ENCODE measurements around the gene JAGN1.
A peak's percentile ranks its signal among the peaks of the same experiment; 100 is the strongest.

Gene JAGN1

GRCh38 chr3:9861201-9861600 lies 29.2 kb upstream of the JAGN1 start:
- Histone ChIP-seq H4K20me1 (ENCODE audit: low read depth, low read length) (no peaks in the 10 kb centered on the region), H3K4me2 (ENCODE audit: low read depth, low read length, poor library complexity, severe bottlenecking) (no peak overlapping the region), H3K79me2 (ENCODE audit: insufficient read depth, low read length) (no peaks in the 10 kb centered on the region), H3K4me3 (ENCODE audit: insufficient read depth, low read length, poor library complexity, severe bottlenecking) (no peak overlapping the region), H3K36me3 (ENCODE audit: low read length) (no peaks in the 10 kb centered on the region), H3K9ac (ENCODE audit: low read length) (no peak overlapping the region), H3K9me2 (replicated peaks; ENCODE audit: insufficient read depth, low read length) (no peaks in the 10 kb centered on the region), H3F3A (ENCODE audit: insufficient read depth) (no peaks in the 10 kb centered on the region), H3K9me3 (ENCODE audit: insufficient read depth, low read length) (no peaks in the 10 kb centered on the region), H3K27ac (ENCODE audit: low read depth, low read length) (no peak overlapping the region), H3K27me3 (ENCODE audit: low read length) (no peaks in the 10 kb centered on the region), H2AFZ (ENCODE audit: low read depth, low read length, severe bottlenecking) (no peak overlapping the region)
- TF ChIP-seq, protein P1, sequence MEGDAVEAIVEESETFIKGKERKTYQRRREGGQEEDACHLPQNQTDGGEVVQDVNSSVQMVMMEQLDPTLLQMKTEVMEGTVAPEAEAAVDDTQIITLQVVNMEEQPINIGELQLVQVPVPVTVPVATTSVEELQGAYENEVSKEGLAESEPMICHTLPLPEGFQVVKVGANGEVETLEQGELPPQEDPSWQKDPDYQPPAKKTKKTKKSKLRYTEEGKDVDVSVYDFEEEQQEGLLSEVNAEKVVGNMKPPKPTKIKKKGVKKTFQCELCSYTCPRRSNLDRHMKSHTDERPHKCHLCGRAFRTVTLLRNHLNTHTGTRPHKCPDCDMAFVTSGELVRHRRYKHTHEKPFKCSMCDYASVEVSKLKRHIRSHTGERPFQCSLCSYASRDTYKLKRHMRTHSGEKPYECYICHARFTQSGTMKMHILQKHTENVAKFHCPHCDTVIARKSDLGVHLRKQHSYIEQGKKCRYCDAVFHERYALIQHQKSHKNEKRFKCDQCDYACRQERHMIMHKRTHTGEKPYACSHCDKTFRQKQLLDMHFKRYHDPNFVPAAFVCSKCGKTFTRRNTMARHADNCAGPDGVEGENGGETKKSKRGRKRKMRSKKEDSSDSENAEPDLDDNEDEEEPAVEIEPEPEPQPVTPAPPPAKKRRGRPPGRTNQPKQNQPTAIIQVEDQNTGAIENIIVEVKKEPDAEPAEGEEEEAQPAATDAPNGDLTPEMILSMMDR (IDR thresholded peaks at IDR 0.05; ENCODE audit: insufficient read depth, low read length, poor library complexity, severe bottlenecking): no peak
- no peak for TF ChIP-seq EZH2phosphoT487 (conservative IDR thresholded peaks at IDR 0.05; ENCODE audit: low read length)

DNA sequence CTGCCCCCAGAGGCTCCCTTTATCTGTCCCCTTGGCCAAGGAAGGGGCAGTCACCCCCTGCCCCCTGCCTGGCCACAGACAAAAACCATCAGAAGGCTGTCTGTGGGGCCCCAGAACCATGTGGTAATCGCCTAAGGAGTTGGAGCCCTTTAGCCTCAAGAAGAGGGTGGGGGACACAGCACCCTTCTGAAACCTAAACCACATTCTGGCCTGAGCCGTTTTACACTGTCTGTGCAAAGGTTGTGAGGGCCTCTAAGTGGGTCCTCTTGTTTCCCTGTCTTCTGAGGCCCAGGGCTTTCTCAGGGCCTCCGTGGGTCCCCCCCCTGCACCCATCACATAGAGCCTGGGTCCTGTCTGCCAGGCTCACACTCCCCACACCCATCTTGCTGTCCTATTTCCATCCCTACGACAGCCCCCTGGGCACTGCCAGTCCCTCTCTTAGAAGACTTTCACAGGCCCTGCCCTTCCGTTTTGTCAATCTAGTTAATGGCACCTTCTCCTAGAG lies 28.7 kb upstream of the JAGN1 start:
- Histone ChIP-seq H3K4me3 (ENCODE audit: insufficient read depth, low read length, poor library complexity, severe bottlenecking) (no peak overlapping the region), H3F3A (ENCODE audit: insufficient read depth) (no peaks in the 10 kb centered on the region), H3K27me3 (ENCODE audit: low read length) (no peaks in the 10 kb centered on the region), H3K27ac (ENCODE audit: low read depth, low read length) (no peak overlapping the region), H3K79me2 (ENCODE audit: insufficient read depth, low read length) (no peaks in the 10 kb centered on the region), H4K20me1 (ENCODE audit: low read depth, low read length) (no peaks in the 10 kb centered on the region), H3K4me2 (ENCODE audit: low read depth, low read length, poor library complexity, severe bottlenecking) (no peak overlapping the region), H3K9me2 (replicated peaks; ENCODE audit: insufficient read depth, low read length) (no peaks in the 10 kb centered on the region), H3K9me3 (ENCODE audit: insufficient read depth, low read length) (no peaks in the 10 kb centered on the region), H2AFZ (ENCODE audit: low read depth, low read length, severe bottlenecking) (no peak overlapping the region), H3K36me3 (ENCODE audit: low read length) (no peaks in the 10 kb centered on the region), H3K9ac (ENCODE audit: low read length) (no peak overlapping the region)
- no peak for TF ChIP-seq EZH2phosphoT487 (conservative IDR thresholded peaks at IDR 0.05; ENCODE audit: low read length)
- TF ChIP-seq, protein P1 (IDR thresholded peaks at IDR 0.05; ENCODE audit: insufficient read depth, low read length, poor library complexity, severe bottlenecking): no peak

- no peaks in the 10 kb centered on the region for H3K36me3 ChIP-seq (ENCODE audit: low read length)
- H2AFZ ChIP-seq (ENCODE audit: low read depth, low read length, severe bottlenecking): peak overlapping the region; percentile 41
- no peak overlapping the region for H3K4me3 ChIP-seq (ENCODE audit: insufficient read depth, low read length, poor library complexity, severe bottlenecking)
- no peaks in the 10 kb centered on the region for H3K27me3 ChIP-seq (ENCODE audit: low read length)
- no peaks in the 10 kb centered on the region for H3K9me3 ChIP-seq (ENCODE audit: insufficient read depth, low read length)
- H3K9me2 ChIP-seq (replicated peaks; ENCODE audit: insufficient read depth, low read length): no peaks in the 10 kb centered on the region
- no peaks in the 10 kb centered on the region for H3F3A ChIP-seq (ENCODE audit: insufficient read depth)
- no peaks in the 10 kb centered on the region for H4K20me1 ChIP-seq (ENCODE audit: low read depth, low read length)
- no peak for TF ChIP-seq EZH2phosphoT487 (conservative IDR thresholded peaks at IDR 0.05; ENCODE audit: low read length)
- TF ChIP-seq, protein P1 (IDR thresholded peaks at IDR 0.05; ENCODE audit: insufficient read depth, low read length, poor library complexity, severe bottlenecking): no peak
- no peaks in the 10 kb centered on the region for H3K79me2 ChIP-seq (ENCODE audit: insufficient read depth, low read length)
- no peak overlapping the region for H3K27ac ChIP-seq (ENCODE audit: low read depth, low read length)
- no peak overlapping the region for H3K9ac ChIP-seq (ENCODE audit: low read length)
- no peak overlapping the region for H3K4me2 ChIP-seq (ENCODE audit: low read depth, low read length, poor library complexity, severe bottlenecking)
Measured at GRCh38 chr3:9862391-9863057, 27.9 kb upstream of the JAGN1 start.
